ENCODE results near the gene UBASH3B. TPM values are rescaled to one million over a fixed set of nuclear protein-coding genes. Genes with fewer than 3 reads are reported as not detected.

Gene UBASH3B
- total RNA-seq, 1 experiment from 2014 or later: 8.0 TPM

GRCh38 chr11:122617297-122617696, 38.2 kb upstream of the UBASH3B start:
- no peaks in the 10 kb centered on the region for H3K79me1 ChIP-seq (ENCODE audit: insufficient read depth, low read depth, low read length, poor library complexity, severe bottlenecking)
- no peak for TF ChIP-seq CTCF (conservative IDR thresholded peaks at IDR 0.05)
- H2BK5ac ChIP-seq (ENCODE audit: insufficient read length, low read length): no peak overlapping the region
- H3K9ac ChIP-seq (ENCODE audit: extremely low read depth, insufficient read length, low read length): no peak overlapping the region
- Mint-ChIP-seq H3K27ac (no peak overlapping the region), H3K9me3 (peaks cover 9 to 10% of the 10 kb centered on the region in 2 experiments), H3K27me3 (ENCODE audit: low read depth) (peaks cover 6% of the 10 kb centered on the region; the same call in 1 of the 2 replicates), H3K36me3 (ENCODE audit: insufficient read depth in 1 of 3, low read depth in 3 of 3) (peaks cover 0 to 5% (median 0%) of the 10 kb centered on the region in 3 experiments; a peak in 2 of 7 replicates), H3K4me3 (no peak overlapping the region), H3K4me1 (peaks cover 0 to 3% of the 10 kb centered on the region in 2 experiments; a peak in 1 of 4 replicates)
- H4K8ac ChIP-seq (replicated peaks; ENCODE audit: insufficient read length, low read depth, low read length): no peak overlapping the region
- no peak overlapping the region for H2BK20ac ChIP-seq (ENCODE audit: low read depth, low read length, poor library complexity, severe bottlenecking)
- H3K27me3 ChIP-seq (ENCODE audit: insufficient read depth, low read length): no peaks in the 10 kb centered on the region
- no peaks in the 10 kb centered on the region for H3K9me3 ChIP-seq (ENCODE audit: control insufficient read depth, low read depth, low read length)
- no peaks in the 10 kb centered on the region for H3K79me2 ChIP-seq (ENCODE audit: insufficient read depth, low read length)
- H3K56ac ChIP-seq (ENCODE audit: insufficient read length, low read depth, low read length): no peak overlapping the region
- no peak overlapping the region for H2BK15ac ChIP-seq (ENCODE audit: low read depth, low read length)
- H2BK12ac ChIP-seq (ENCODE audit: insufficient read length, low read depth, low read length): no peak overlapping the region
- no peaks in the 10 kb centered on the region for H3K4me1 ChIP-seq (ENCODE audit: insufficient read depth, low read length)
- no peak overlapping the region for H2BK120ac ChIP-seq (ENCODE audit: low read depth, low read length, poor library complexity, severe bottlenecking)
- H4K5ac ChIP-seq (ENCODE audit: insufficient read length, low read depth, low read length): no peak overlapping the region
- H3K23me2 ChIP-seq (ENCODE audit: insufficient read length, low read depth, low read length, poor library complexity, severe bottlenecking): no peaks in the 10 kb centered on the region
- H4K91ac ChIP-seq (ENCODE audit: insufficient read length, low read depth, low read length): no peak overlapping the region
- no peak overlapping the region for H2AFZ ChIP-seq (ENCODE audit: low read length)
- H2AK5ac ChIP-seq (ENCODE audit: insufficient read length, low read length): no peak overlapping the region
- H3T11ph ChIP-seq (ENCODE audit: low read length): no peak overlapping the region
- no peak for DNase-seq
- no peak overlapping the region for H3K4me2 ChIP-seq (ENCODE audit: insufficient read depth, insufficient read length, low read length)
- H3K4ac ChIP-seq (ENCODE audit: low read depth, low read length): no peak overlapping the region
- WGBS (ENCODE audit: extremely low coverage, insufficient read length, low lambda C conversion rate): no CpG with 5 or more reads among the region's 5 CpGs
- H3K23ac ChIP-seq (ENCODE audit: insufficient read length, low read depth, low read length): no peak overlapping the region
- no peak overlapping the region for H3K18ac ChIP-seq (ENCODE audit: insufficient read length, low read depth, low read length)
- no peak overlapping the region for H3K14ac ChIP-seq (ENCODE audit: insufficient read depth, low read length)
- H4K20me1 ChIP-seq (ENCODE audit: control insufficient read depth, insufficient read depth, insufficient read length): no peaks in the 10 kb centered on the region
- no peak overlapping the region for H3K27ac ChIP-seq (ENCODE audit: insufficient read length, low read depth, low read length)
